ENCODE data around the gene TMEM8B. TPM values are rescaled to one million over a fixed set of nuclear protein-coding genes. Genes with fewer than 3 reads are reported as not detected.
A peak's percentile ranks its signal among the peaks of the same experiment; 100 is the strongest.
"Not testable (repeated sequence)": the region's sequence is repeated elsewhere in the genome, so short reads cannot be mapped to it uniquely, and the experiment has no call there.

TMEM8B gene
- total RNA-seq, 1 donor from 2014 or later = 2.3 TPM

GRCh38 chr9:35870351-35870923 lies 41.4 kb downstream of the TMEM8B start, which contains the start of gene OR13J1:
Gene OR13J1 (minus strand): TSS chr9:35870401. CDS start chr9:35870401, 0 bp downstream.
- H3K4me3 Mint-ChIP-seq = no peak within 1 kb of the TSS
- peaks cover 8% of the 10 kb centered on the region for H3K27me3 Mint-ChIP-seq
- no peak for DNase-seq
- H3K4me1 Mint-ChIP-seq = no peaks in the 10 kb centered on the region
- intact Hi-C loops (cut with micrococcal nuclease) = no loop called here
- H3K36me3 Mint-ChIP-seq (ENCODE audit: low read depth) = no peaks in the 10 kb centered on the region
- no peaks in the 10 kb centered on the region for H3K9me3 Mint-ChIP-seq
- H3K27ac Mint-ChIP-seq = no peak within 1 kb of the TSS

- no peaks in the 10 kb centered on the region for H3K36me3 Mint-ChIP-seq (ENCODE audit: low read depth)
- peaks cover 17% of the 10 kb centered on the region for H3K27me3 Mint-ChIP-seq
- H3K27ac Mint-ChIP-seq = no peak overlapping the region
- no peak overlapping the region for H3K4me3 Mint-ChIP-seq
- H3K9me3 Mint-ChIP-seq = no peaks in the 10 kb centered on the region
- H3K4me1 Mint-ChIP-seq = no peaks in the 10 kb centered on the region
- intact Hi-C loops (cut with micrococcal nuclease) = no loop called here
- DNase-seq = no peak
Observed at GRCh38 chr9:35871545-35871944, 42.5 kb downstream of the TMEM8B start.

- H3K9me3 Mint-ChIP-seq = peaks cover 3% of the 10 kb centered on the region
Observed at GRCh38 chr9:35872505-35872904, 43.5 kb downstream of the TMEM8B start.

GRCh38 chr9:35882263-35882848 lies 53.3 kb downstream of the TMEM8B start:
- Mint-ChIP-seq H3K36me3 (ENCODE audit: low read depth) (no peaks in the 10 kb centered on the region), H3K4me1 (no peaks in the 10 kb centered on the region), H3K27ac (no peak overlapping the region), H3K9me3 (peaks cover 2% of the 10 kb centered on the region), H3K4me3 (no peak overlapping the region), H3K27me3 (peaks cover 46% of the 10 kb centered on the region)
- intact Hi-C loops (cut with micrococcal nuclease) = loop anchor here (1.0 kb wide), 2 partner anchors 56 to 92 kb away; no protein-coding TSS in a partner anchor
- peak; percentile 93 for DNase-seq

More at GRCh38 chr9:35872505-35872904, 43.5 kb downstream of the TMEM8B start:
- H3K27me3 Mint-ChIP-seq = peaks cover 25% of the 10 kb centered on the region
- intact Hi-C loops (cut with micrococcal nuclease) = no loop called here
- no peak overlapping the region for H3K27ac Mint-ChIP-seq
- no peak for DNase-seq
- H3K4me3 Mint-ChIP-seq = no peak overlapping the region
- no peaks in the 10 kb centered on the region for H3K4me1 Mint-ChIP-seq
- H3K36me3 Mint-ChIP-seq (ENCODE audit: low read depth) = no peaks in the 10 kb centered on the region

- Mint-ChIP-seq H3K27me3 (peaks cover 41% of the 10 kb centered on the region), H3K4me1 (no peaks in the 10 kb centered on the region), H3K4me3 (no peak overlapping the region), H3K27ac (no peak overlapping the region), H3K9me3 (no peaks in the 10 kb centered on the region), H3K36me3 (ENCODE audit: low read depth) (no peaks in the 10 kb centered on the region)
- DNase-seq = peak; percentile 41
- intact Hi-C loops (cut with micrococcal nuclease) = loop anchor here (1.0 kb wide), 2 partner anchors 57 to 93 kb away; no protein-coding TSS in a partner anchor
Observed at GRCh38 chr9:35882996-35883395, 54.0 kb downstream of the TMEM8B start.

GRCh38 chr9:35884908-35885307 lies 55.9 kb downstream of the TMEM8B start:
- H3K36me3 Mint-ChIP-seq (ENCODE audit: low read depth); H3K27ac Mint-ChIP-seq; H3K4me3 Mint-ChIP-seq; H3K9me3 Mint-ChIP-seq; H3K4me1 Mint-ChIP-seq; DNase-seq; intact Hi-C loops (cut with micrococcal nuclease): not testable (repeated sequence)
- H3K27me3 Mint-ChIP-seq = peaks cover 33% of the 10 kb centered on the region

- Mint-ChIP-seq H3K27ac (no peak overlapping the region), H3K9me3 (no peaks in the 10 kb centered on the region), H3K4me1 (no peaks in the 10 kb centered on the region), H3K27me3 (peaks cover 41% of the 10 kb centered on the region), H3K4me3 (no peak overlapping the region), H3K36me3 (ENCODE audit: low read depth) (no peaks in the 10 kb centered on the region)
- DNase-seq = peak; percentile 41
- intact Hi-C loops (cut with micrococcal nuclease) = no loop called here
Observed at GRCh38 chr9:35891646-35892045, 62.6 kb downstream of the TMEM8B start.

- Mint-ChIP-seq H3K9me3 (no peaks in the 10 kb centered on the region), H3K27ac (no peak overlapping the region), H3K36me3 (ENCODE audit: low read depth) (no peaks in the 10 kb centered on the region), H3K4me3 (no peak overlapping the region), H3K4me1 (no peaks in the 10 kb centered on the region), H3K27me3 (peaks cover 38% of the 10 kb centered on the region)
- peak; percentile 34 for DNase-seq
- intact Hi-C loops (cut with micrococcal nuclease) = no loop called here
Observed at GRCh38 chr9:35892051-35892450, 63.0 kb downstream of the TMEM8B start.

- Mint-ChIP-seq H3K27me3 (peaks cover 35% of the 10 kb centered on the region), H3K9me3 (no peaks in the 10 kb centered on the region), H3K36me3 (ENCODE audit: low read depth) (no peaks in the 10 kb centered on the region), H3K4me1 (no peaks in the 10 kb centered on the region), H3K27ac (no peak overlapping the region), H3K4me3 (no peak overlapping the region)
- peak; percentile 42 for DNase-seq
- intact Hi-C loops (cut with micrococcal nuclease) = no loop called here
Observed at GRCh38 chr9:35896570-35896969, 67.5 kb downstream of the TMEM8B start.

GRCh38 chr9:35897376-35898099 lies 68.5 kb downstream of the TMEM8B start:
- H3K36me3 Mint-ChIP-seq (ENCODE audit: low read depth); H3K27ac Mint-ChIP-seq; intact Hi-C loops (cut with micrococcal nuclease); H3K4me1 Mint-ChIP-seq; H3K4me3 Mint-ChIP-seq; H3K9me3 Mint-ChIP-seq: not testable (repeated sequence)
- DNase-seq = peak; percentile 46
- peaks cover 33% of the 10 kb centered on the region for H3K27me3 Mint-ChIP-seq

GRCh38 chr9:35898337-35898736 lies 69.3 kb downstream of the TMEM8B start:
- no peak overlapping the region for H3K4me3 Mint-ChIP-seq
- H3K27ac Mint-ChIP-seq = no peak overlapping the region
- H3K27me3 Mint-ChIP-seq = peaks cover 33% of the 10 kb centered on the region
- H3K4me1 Mint-ChIP-seq = peaks cover 4% of the 10 kb centered on the region
- DNase-seq = no peak
- intact Hi-C loops (cut with micrococcal nuclease) = no loop called here
- H3K9me3 Mint-ChIP-seq = no peaks in the 10 kb centered on the region
- no peaks in the 10 kb centered on the region for H3K36me3 Mint-ChIP-seq (ENCODE audit: low read depth)

GRCh38 chr9:35899021-35899420 lies 70.0 kb downstream of the TMEM8B start:
- Mint-ChIP-seq H3K27me3 (peaks cover 28% of the 10 kb centered on the region), H3K4me1 (peaks cover 4% of the 10 kb centered on the region), H3K9me3 (no peaks in the 10 kb centered on the region), H3K27ac (no peak overlapping the region), H3K4me3 (no peak overlapping the region), H3K36me3 (ENCODE audit: low read depth) (no peaks in the 10 kb centered on the region)
- intact Hi-C loops (cut with micrococcal nuclease) = no loop called here
- no peak for DNase-seq

GRCh38 chr9:35903049-35903448 lies 74.0 kb downstream of the TMEM8B start:
- H3K4me1 Mint-ChIP-seq = peaks cover 8% of the 10 kb centered on the region
- H3K27me3 Mint-ChIP-seq = peaks cover 19% of the 10 kb centered on the region
- H3K4me3 Mint-ChIP-seq = no peak overlapping the region
- no peaks in the 10 kb centered on the region for H3K36me3 Mint-ChIP-seq (ENCODE audit: low read depth)
- no peak overlapping the region for H3K27ac Mint-ChIP-seq
- H3K9me3 Mint-ChIP-seq = no peaks in the 10 kb centered on the region
- peak; percentile 85 for DNase-seq
- intact Hi-C loops (cut with micrococcal nuclease) = loop anchor here (1.0 kb wide), 3 partner anchors 8 to 120 kb away; no protein-coding TSS in a partner anchor

- no peaks in the 10 kb centered on the region for H3K36me3 Mint-ChIP-seq (ENCODE audit: low read depth)
- intact Hi-C loops (cut with micrococcal nuclease) = no loop called here
- H3K27me3 Mint-ChIP-seq = peaks cover 14% of the 10 kb centered on the region
- H3K9me3 Mint-ChIP-seq = no peaks in the 10 kb centered on the region
- no peak for DNase-seq
- no peak overlapping the region for H3K4me3 Mint-ChIP-seq
- no peak overlapping the region for H3K27ac Mint-ChIP-seq
- H3K4me1 Mint-ChIP-seq = peaks cover 19% of the 10 kb centered on the region
Observed at GRCh38 chr9:35904338-35904737, 75.3 kb downstream of the TMEM8B start.

Measured in activated CD4-positive, alpha-beta T cell treated with anti-CD3 and anti-CD28 coated beads, Interleukin-2, amount 10 ng/mL, durations not matched to agents 24 days and 14 days (primary cell).